HCT116 (cell line): ENCODE data around the gene CHERP. TPM values are rescaled to one million over a fixed set of nuclear protein-coding genes. Genes with fewer than 3 reads are reported as not detected.

ENCODE experiments used
- ATAC-seq: fragments of 200-7000 bp; cut with Tn5 transposase; 2 replicates; pipeline ENCODE4 v1.9.1; 2020; ENCODE audit warnings: mild to moderate bottlenecking, moderate library complexity
- BruUV-seq: library from RNA; stranded (reverse); fragments of 400-500 nt; replicated peaks from 2 replicates; lab custom pipeline; 2021; lab: Mats Ljungman, UMichigan
- CTCF ChIA-PET: fragments of 300-600 bp; sonication (Branson Sonifier 250); formaldehyde crosslinking; loops from one replicate; lab custom pipeline; 2021; ENCODE audit warnings: antibody characterized with exemption; lab: Charles Lee
- POLR2A ChIA-PET: fragments of 300-600, 350-600 bp; sonication (Branson Sonifier 250); formaldehyde crosslinking; loops from one replicate; lab custom pipeline; 2021; ENCODE audit warnings: antibody characterized with exemption; lab: Charles Lee
- RAD21 ChIA-PET, 2 experiments: fragments of 300-600 bp; sonication (Branson Sonifier 250); formaldehyde crosslinking; loops; one replicate each; lab custom pipeline; 2023; ENCODE audit warnings: low total read pairs in 2 of 2; ENCODE audit not compliant: uncharacterized antibody in 2 of 2, unreplicated experiment in 2 of 2, low non-redundant PET in 1 of 2; lab: Charles Lee
- DNase-seq: peaks from one replicate; pipeline ENCODE4 v3.0.0-alpha.2; 2010; ENCODE audit warnings: low read depth, low spot score
- H2AFZ ChIP-seq: fragments of 200-600 bp; shearing (Covaris generic), sonication (generic); 2 replicates; pipeline ENCODE4 v1.6.1; 2017; ENCODE audit warnings: low read depth, mixed run types, mixed read lengths, antibody characterized with exemption, low read length; ENCODE audit not compliant: poor library complexity, severe bottlenecking
- H3K27ac ChIP-seq: 2 replicates; pipeline ENCODE4 v1.5.1; 2012; ENCODE audit warnings: low read depth, low read length
- H3K27me3 ChIP-seq: fragments of 200-600 bp; sonication (generic); 2 replicates; pipeline ENCODE4 v1.6.1; 2016; ENCODE audit warnings: mixed run types, low read length, mixed read lengths; ENCODE audit not compliant: insufficient read depth
- H3K36me3 ChIP-seq, 2 experiments: fragments of 200-500 bp in 1 of 2; fragments of 200-600 bp in 1 of 2; sonication (Bioruptor generic) in 1 of 2; sonication (generic) in 1 of 2; 2 replicates each; pipeline versions ENCODE4 v1.5.1 to v1.6.1; 2014 to 2016; ENCODE audit warnings: low read length in 2 of 2, inconsistent platforms in 1 of 2, mixed read lengths in 1 of 2, mixed run types in 1 of 2; ENCODE audit not compliant: insufficient read depth in 2 of 2, control insufficient read depth in 1 of 2
- H3K4me1 ChIP-seq, 2 experiments: fragments of 200-600 bp in 1 of 2; sonication (generic) in 1 of 2; 2 replicates each; pipeline versions ENCODE4 v1.5.1 to v1.6.1; 2012 to 2017; ENCODE audit warnings: low read length in 2 of 2, inconsistent platforms in 1 of 2, mild to moderate bottlenecking in 1 of 2, mixed read lengths in 1 of 2, mixed run types in 1 of 2, moderate library complexity in 1 of 2; ENCODE audit not compliant: insufficient read depth in 2 of 2, control insufficient read depth in 1 of 2
- H3K4me2 ChIP-seq: fragments of 200-600 bp; sonication (generic); 2 replicates; pipeline ENCODE4 v1.6.1; 2017; ENCODE audit warnings: mixed run types, low read length, mixed read lengths
- H3K4me3 ChIP-seq, 2 experiments: fragments of 200-600 bp in 1 of 2; sonication (generic) in 1 of 2; replicated peaks in 1 of 2; 2 replicates each; pipeline ENCODE4 v1.5.1; 2011 to 2016; ENCODE audit warnings: low read length in 2 of 2, control low read depth in 1 of 2, low read depth in 1 of 2, mild to moderate bottlenecking in 1 of 2, mixed read lengths in 1 of 2, mixed run types in 1 of 2
- H3K79me2 ChIP-seq: fragments of 200-600 bp; sonication (generic); 2 replicates; pipeline ENCODE4 v1.6.1; 2017; ENCODE audit warnings: mild to moderate bottlenecking, mixed run types, low read length, moderate library complexity, mixed read lengths; ENCODE audit not compliant: insufficient read depth
- H3K9ac ChIP-seq: fragments of 200-600 bp; sonication (generic); 2 replicates; pipeline ENCODE4 v1.6.1; 2016; ENCODE audit warnings: low read length, mixed read lengths
- H3K9me2 ChIP-seq: fragments of 200-600 bp; sonication (generic), shearing (Covaris generic); 2 replicates; pipeline ENCODE4 v1.6.1; 2017; ENCODE audit warnings: mixed run types, mild to moderate bottlenecking, moderate library complexity; ENCODE audit not compliant: insufficient read depth
- H3K9me3 ChIP-seq, 2 experiments: fragments of 200-500 bp in 1 of 2; fragments of 200-600 bp in 1 of 2; sonication (Bioruptor generic) in 1 of 2; sonication (generic) in 1 of 2; 2 replicates each; pipeline ENCODE4 v1.6.1; 2014 to 2017; ENCODE audit warnings: low read length in 2 of 2, mixed read lengths in 2 of 2, inconsistent platforms in 1 of 2, low read depth in 1 of 2, mild to moderate bottlenecking in 1 of 2, mixed run types in 1 of 2, moderate library complexity in 1 of 2; ENCODE audit not compliant: control insufficient read depth in 1 of 2, insufficient read depth in 1 of 2
- H4K20me1 ChIP-seq: fragments of 200-600 bp; sonication (generic), shearing (Covaris generic); 2 replicates; pipeline ENCODE4 v1.6.1; 2017; ENCODE audit warnings: mixed run types, mild to moderate bottlenecking, moderate library complexity; ENCODE audit not compliant: insufficient read depth
- CBX3 ChIP-seq: IDR thresholded peaks from 2 replicates; pipeline ENCODE4 v1.6.1; 2012; ENCODE audit warnings: low read depth
- EGR1 ChIP-seq: IDR thresholded peaks from 2 replicates; pipeline ENCODE4 v1.6.1; 2012; ENCODE audit warnings: low read depth
- ELF1 ChIP-seq: IDR thresholded peaks from 2 replicates; pipeline ENCODE4 v1.6.1; 2012; ENCODE audit warnings: low read depth, borderline replicate concordance
- EZH2 ChIP-seq: fragments of 200-600 bp; sonication (generic); IDR thresholded peaks from 2 replicates; pipeline ENCODE4 v1.6.1; 2017; ENCODE audit warnings: antibody characterized with exemption, mixed run types
- EZH2phosphoT487 ChIP-seq: fragments of 200-600 bp; IDR thresholded peaks from 2 replicates; pipeline ENCODE4 v1.6.1; 2018; ENCODE audit warnings: antibody characterized with exemption, borderline replicate concordance
- FOSL1 ChIP-seq: IDR thresholded peaks from 2 replicates; pipeline ENCODE4 v1.6.1; 2012; ENCODE audit warnings: low read depth
- JUND ChIP-seq: IDR thresholded peaks from 2 replicates; pipeline ENCODE4 v1.6.1; 2012
- POLR2A ChIP-seq: IDR thresholded peaks from 2 replicates; pipeline ENCODE4 v1.7.0; 2011; ENCODE audit warnings: borderline replicate concordance; ENCODE audit not compliant: insufficient read depth, insufficient read length; ENCODE audit errors: extremely low read depth
- POLR2AphosphoS5 ChIP-seq: IDR thresholded peaks from 2 replicates; pipeline ENCODE4 v1.6.1; 2011; ENCODE audit warnings: mild to moderate bottlenecking, low read depth, low read length, moderate library complexity
- SIN3A ChIP-seq: IDR thresholded peaks from 2 replicates; pipeline ENCODE4 v1.6.1; 2012; ENCODE audit warnings: low read depth
- SP1 ChIP-seq: IDR thresholded peaks from 2 replicates; pipeline ENCODE4 v1.6.1; 2012; ENCODE audit warnings: low read depth
- SRF ChIP-seq: IDR thresholded peaks from 2 replicates; pipeline ENCODE4 v1.6.1; 2012; ENCODE audit warnings: low read depth
- TCF7L2 ChIP-seq: IDR thresholded peaks from 2 replicates; pipeline ENCODE4 v1.7.0; 2011; ENCODE audit warnings: borderline replicate concordance, inconsistent platforms; ENCODE audit not compliant: insufficient read depth, insufficient read length; ENCODE audit errors: extremely low read depth
- YY1 ChIP-seq: IDR thresholded peaks from 2 replicates; pipeline ENCODE4 v1.6.1; 2011; ENCODE audit warnings: low read length, low read depth, moderate library complexity, mild to moderate bottlenecking; ENCODE audit not compliant: insufficient replicate concordance; ENCODE audit errors: extremely low read depth
- ZFX ChIP-seq: fragments of 450-650 bp; IDR thresholded peaks from 2 replicates; pipeline ENCODE4 v1.6.1; 2017
- intact Hi-C: fragments of 100-400 bp; cut with micrococcal nuclease; formaldehyde crosslinking; loops from 2 replicates; pipeline ENCODE4 v1.10.0; 2022
- total RNA-seq: library from RNA; stranded (reverse); gene quantifications from one replicate; pipeline ENCODE4 v1.2.1, GENCODE V29; 2021; ENCODE audit not compliant: unreplicated experiment
- TF ChIP-seq, protein P1 (sequence below): IDR thresholded peaks from 2 replicates; pipeline ENCODE4 v1.6.1; 2011; ENCODE audit warnings: mild to moderate bottlenecking, low read length, moderate library complexity; ENCODE audit not compliant: insufficient replicate concordance; ENCODE audit errors: extremely low read depth
- TF ChIP-seq, protein P2 (sequence below): IDR thresholded peaks from 2 replicates; pipeline ENCODE4 v1.6.1; 2012
- TF ChIP-seq, protein P3 (sequence below): IDR thresholded peaks from 2 replicates; pipeline ENCODE4 v1.6.1; 2012; ENCODE audit warnings: low read depth
- TF ChIP-seq, protein P4 (sequence below), 3 experiments: fragments of 200-600 bp in 1 of 3; sonication (generic) in 1 of 3; IDR thresholded peaks in 2 of 3; conservative IDR thresholded peaks in 1 of 3; 2 replicates each; pipeline ENCODE4 v1.5.1; 2012 to 2017; ENCODE audit warnings: low read depth in 2 of 3, low read length in 2 of 3, antibody characterized with exemption in 1 of 3, borderline replicate concordance in 1 of 3, control low read depth in 1 of 3, mild to moderate bottlenecking in 1 of 3, mixed read lengths in 1 of 3, mixed run types in 1 of 3, moderate library complexity in 1 of 3; ENCODE audit not compliant: insufficient read depth in 1 of 3

Gene CHERP
- total RNA-seq, 1 experiment from 2014 or later = 65.8 TPM

DNA sequence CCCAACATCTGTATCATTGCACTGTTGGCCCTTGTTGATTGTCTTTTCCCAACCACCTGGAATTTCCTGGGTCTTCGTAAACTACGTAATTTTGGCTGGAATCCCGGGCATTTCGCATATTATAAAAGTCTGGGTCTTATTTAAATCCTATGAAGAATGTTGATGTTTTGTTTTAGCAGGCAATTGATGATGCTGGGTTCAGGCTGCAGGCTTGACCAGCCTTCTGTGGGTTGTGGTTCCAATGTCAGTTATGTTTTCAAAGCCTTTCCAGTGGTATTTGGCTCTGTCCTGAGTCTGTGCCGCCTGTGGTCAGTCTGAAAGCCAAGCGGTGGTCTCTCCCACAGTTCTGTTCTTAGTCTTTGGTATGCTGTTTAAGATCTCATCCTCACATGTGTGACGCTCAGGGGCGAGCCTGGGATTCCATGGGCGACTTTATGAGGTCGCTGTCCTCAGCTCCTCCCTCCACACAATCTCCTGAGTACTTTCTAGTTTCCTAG, 17.6 kb upstream of the CHERP start:
- H3K4me2 ChIP-seq = no peak overlapping the region
- H3K79me2 ChIP-seq = peaks cover 9% of the 10 kb centered on the region; the same call in 1 of the 2 replicates
- H3K36me3 ChIP-seq = peaks cover 20 to 29% of the 10 kb centered on the region in 2 experiments; a peak in 3 of 4 replicates
- H3K9me3 ChIP-seq = no peaks in the 10 kb centered on the region
- no peaks in the 10 kb centered on the region for H3K4me1 ChIP-seq
- no peak overlapping the region for H2AFZ ChIP-seq
- H3K4me3 ChIP-seq = no peak overlapping the region
- TF ChIP-seq SRF (no peak), ELF1 (no peak), POLR2A (no peak), SP1 (no peak), EGR1 (no peak), CBX3 (no peak), TCF7L2 (no peak), JUND (no peak), EZH2 (no peak), FOSL1 (no peak), ZFX (no peak), YY1 (no peak), SIN3A (no peak), POLR2AphosphoS5 (no peak), EZH2phosphoT487 (no peak)
- TF ChIP-seq, protein P1, sequence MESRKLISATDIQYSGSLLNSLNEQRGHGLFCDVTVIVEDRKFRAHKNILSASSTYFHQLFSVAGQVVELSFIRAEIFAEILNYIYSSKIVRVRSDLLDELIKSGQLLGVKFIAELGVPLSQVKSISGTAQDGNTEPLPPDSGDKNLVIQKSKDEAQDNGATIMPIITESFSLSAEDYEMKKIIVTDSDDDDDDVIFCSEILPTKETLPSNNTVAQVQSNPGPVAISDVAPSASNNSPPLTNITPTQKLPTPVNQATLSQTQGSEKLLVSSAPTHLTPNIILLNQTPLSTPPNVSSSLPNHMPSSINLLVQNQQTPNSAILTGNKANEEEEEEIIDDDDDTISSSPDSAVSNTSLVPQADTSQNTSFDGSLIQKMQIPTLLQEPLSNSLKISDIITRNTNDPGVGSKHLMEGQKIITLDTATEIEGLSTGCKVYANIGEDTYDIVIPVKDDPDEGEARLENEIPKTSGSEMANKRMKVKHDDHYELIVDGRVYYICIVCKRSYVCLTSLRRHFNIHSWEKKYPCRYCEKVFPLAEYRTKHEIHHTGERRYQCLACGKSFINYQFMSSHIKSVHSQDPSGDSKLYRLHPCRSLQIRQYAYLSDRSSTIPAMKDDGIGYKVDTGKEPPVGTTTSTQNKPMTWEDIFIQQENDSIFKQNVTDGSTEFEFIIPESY = no peak
- TF ChIP-seq, protein P2, sequence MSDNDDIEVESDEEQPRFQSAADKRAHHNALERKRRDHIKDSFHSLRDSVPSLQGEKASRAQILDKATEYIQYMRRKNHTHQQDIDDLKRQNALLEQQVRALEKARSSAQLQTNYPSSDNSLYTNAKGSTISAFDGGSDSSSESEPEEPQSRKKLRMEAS = no peak
- TF ChIP-seq, protein P3, sequence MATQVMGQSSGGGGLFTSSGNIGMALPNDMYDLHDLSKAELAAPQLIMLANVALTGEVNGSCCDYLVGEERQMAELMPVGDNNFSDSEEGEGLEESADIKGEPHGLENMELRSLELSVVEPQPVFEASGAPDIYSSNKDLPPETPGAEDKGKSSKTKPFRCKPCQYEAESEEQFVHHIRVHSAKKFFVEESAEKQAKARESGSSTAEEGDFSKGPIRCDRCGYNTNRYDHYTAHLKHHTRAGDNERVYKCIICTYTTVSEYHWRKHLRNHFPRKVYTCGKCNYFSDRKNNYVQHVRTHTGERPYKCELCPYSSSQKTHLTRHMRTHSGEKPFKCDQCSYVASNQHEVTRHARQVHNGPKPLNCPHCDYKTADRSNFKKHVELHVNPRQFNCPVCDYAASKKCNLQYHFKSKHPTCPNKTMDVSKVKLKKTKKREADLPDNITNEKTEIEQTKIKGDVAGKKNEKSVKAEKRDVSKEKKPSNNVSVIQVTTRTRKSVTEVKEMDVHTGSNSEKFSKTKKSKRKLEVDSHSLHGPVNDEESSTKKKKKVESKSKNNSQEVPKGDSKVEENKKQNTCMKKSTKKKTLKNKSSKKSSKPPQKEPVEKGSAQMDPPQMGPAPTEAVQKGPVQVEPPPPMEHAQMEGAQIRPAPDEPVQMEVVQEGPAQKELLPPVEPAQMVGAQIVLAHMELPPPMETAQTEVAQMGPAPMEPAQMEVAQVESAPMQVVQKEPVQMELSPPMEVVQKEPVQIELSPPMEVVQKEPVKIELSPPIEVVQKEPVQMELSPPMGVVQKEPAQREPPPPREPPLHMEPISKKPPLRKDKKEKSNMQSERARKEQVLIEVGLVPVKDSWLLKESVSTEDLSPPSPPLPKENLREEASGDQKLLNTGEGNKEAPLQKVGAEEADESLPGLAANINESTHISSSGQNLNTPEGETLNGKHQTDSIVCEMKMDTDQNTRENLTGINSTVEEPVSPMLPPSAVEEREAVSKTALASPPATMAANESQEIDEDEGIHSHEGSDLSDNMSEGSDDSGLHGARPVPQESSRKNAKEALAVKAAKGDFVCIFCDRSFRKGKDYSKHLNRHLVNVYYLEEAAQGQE = no peak
- TF ChIP-seq, protein P4, sequence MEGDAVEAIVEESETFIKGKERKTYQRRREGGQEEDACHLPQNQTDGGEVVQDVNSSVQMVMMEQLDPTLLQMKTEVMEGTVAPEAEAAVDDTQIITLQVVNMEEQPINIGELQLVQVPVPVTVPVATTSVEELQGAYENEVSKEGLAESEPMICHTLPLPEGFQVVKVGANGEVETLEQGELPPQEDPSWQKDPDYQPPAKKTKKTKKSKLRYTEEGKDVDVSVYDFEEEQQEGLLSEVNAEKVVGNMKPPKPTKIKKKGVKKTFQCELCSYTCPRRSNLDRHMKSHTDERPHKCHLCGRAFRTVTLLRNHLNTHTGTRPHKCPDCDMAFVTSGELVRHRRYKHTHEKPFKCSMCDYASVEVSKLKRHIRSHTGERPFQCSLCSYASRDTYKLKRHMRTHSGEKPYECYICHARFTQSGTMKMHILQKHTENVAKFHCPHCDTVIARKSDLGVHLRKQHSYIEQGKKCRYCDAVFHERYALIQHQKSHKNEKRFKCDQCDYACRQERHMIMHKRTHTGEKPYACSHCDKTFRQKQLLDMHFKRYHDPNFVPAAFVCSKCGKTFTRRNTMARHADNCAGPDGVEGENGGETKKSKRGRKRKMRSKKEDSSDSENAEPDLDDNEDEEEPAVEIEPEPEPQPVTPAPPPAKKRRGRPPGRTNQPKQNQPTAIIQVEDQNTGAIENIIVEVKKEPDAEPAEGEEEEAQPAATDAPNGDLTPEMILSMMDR (IDR thresholded peaks at IDR 0.05 in 2 of 3, conservative IDR thresholded peaks at IDR 0.05 in 1 of 3; ENCODE audit: borderline replicate concordance in 1 of 3, insufficient read depth in 1 of 3, low read depth in 2 of 3, low read length in 2 of 3) = no peak
- BruUV-seq = no TSS peak
- DNase-seq = no peak
- ATAC-seq = no peak
- no peaks in the 10 kb centered on the region for H3K9me2 ChIP-seq
- no peak overlapping the region for H3K27ac ChIP-seq
- no peaks in the 10 kb centered on the region for H4K20me1 ChIP-seq
- H3K9ac ChIP-seq = no peak overlapping the region
- intact Hi-C loops = no loop called here
- RAD21 ChIA-PET = no interaction called here
- CTCF ChIA-PET = no interaction called here
- no peaks in the 10 kb centered on the region for H3K27me3 ChIP-seq
- POLR2A ChIA-PET = no interaction called here
